SH-SY5Y (cell line): ENCODE results near the gene KTI12.

Source experiments
- GATA2 ChIP-seq: IDR thresholded peaks from 2 replicates; pipeline ENCODE4 v1.6.1; 2011; ENCODE audit warnings: mild to moderate bottlenecking, low read depth, low read length
- GATA3 ChIP-seq: IDR thresholded peaks from 2 replicates; pipeline ENCODE4 v1.6.1; 2011; ENCODE audit warnings: low read depth, mild to moderate bottlenecking, low read length, moderate library complexity

- TF ChIP-seq GATA2 (no peak), GATA3 (no peak)
Observed at GRCh38 chr1:52033190-52034049, at the start of gene KTI12.
